ENCODE results near the gene RPA3. TPM values are rescaled to one million over a fixed set of nuclear protein-coding genes. Genes with fewer than 3 reads are reported as not detected.

Gene RPA3
- total RNA-seq, 4 donors from 2014 or later = 5.3 to 19.2 (median 18.6) TPM

- intact Hi-C loops (cut with DNase I; ENCODE audit: low total_unique reads) = no loop called here
- Histone ChIP-seq H3K27ac (no peak overlapping the region), H3K27me3 (no peaks in the 10 kb centered on the region), H3K4me3 (no peak overlapping the region), H3K36me3 (no peaks in the 10 kb centered on the region), H3K4me1 (no peaks in the 10 kb centered on the region), H3K9me3 (no peaks in the 10 kb centered on the region)
- TF ChIP-seq CTCF (IDR thresholded peaks at IDR 0.05) = no peak
- no peak for TF ChIP-seq POLR2A (IDR thresholded peaks at IDR 0.05)
- no peak for DNase-seq
Observed at GRCh38 chr7:7739204-7740036, 21.0 kb upstream of the RPA3 start.

GRCh38 chr7:7738622-7739021, 20.2 kb upstream of the RPA3 start:
- intact Hi-C loops (cut with DNase I; ENCODE audit: low total_unique reads) = no loop called here
- Histone ChIP-seq H3K36me3 (no peaks in the 10 kb centered on the region), H3K9me3 (no peaks in the 10 kb centered on the region), H3K4me3 (no peak overlapping the region), H3K4me1 (no peaks in the 10 kb centered on the region), H3K27me3 (no peaks in the 10 kb centered on the region), H3K27ac (no peak overlapping the region)
- TF ChIP-seq POLR2A (IDR thresholded peaks at IDR 0.05) = no peak
- no peak for TF ChIP-seq CTCF (IDR thresholded peaks at IDR 0.05)
- no peak for DNase-seq

- H3K27ac ChIP-seq = no peak overlapping the region
Observed at GRCh38 chr7:7738177-7738576, 19.8 kb upstream of the RPA3 start.

GRCh38 chr7:7737674-7738073, 19.3 kb upstream of the RPA3 start:
- intact Hi-C loops (cut with DNase I; ENCODE audit: low total_unique reads) = no loop called here
- DNase-seq = no peak
- H3K27ac ChIP-seq = no peak overlapping the region

More at GRCh38 chr7:7738177-7738576, 19.8 kb upstream of the RPA3 start:
- Histone ChIP-seq H3K27me3 (no peaks in the 10 kb centered on the region), H3K9me3 (no peaks in the 10 kb centered on the region), H3K4me3 (no peak overlapping the region), H3K36me3 (no peaks in the 10 kb centered on the region), H3K4me1 (no peaks in the 10 kb centered on the region)
- DNase-seq = no peak
- intact Hi-C loops (cut with DNase I; ENCODE audit: low total_unique reads) = no loop called here
- TF ChIP-seq CTCF (IDR thresholded peaks at IDR 0.05) (no peak), POLR2A (IDR thresholded peaks at IDR 0.05) (no peak)

More at GRCh38 chr7:7737674-7738073, 19.3 kb upstream of the RPA3 start:
- no peaks in the 10 kb centered on the region for H3K27me3 ChIP-seq
- H3K4me3 ChIP-seq = no peak overlapping the region
- H3K36me3 ChIP-seq = no peaks in the 10 kb centered on the region
- H3K4me1 ChIP-seq = no peaks in the 10 kb centered on the region
- TF ChIP-seq CTCF (IDR thresholded peaks at IDR 0.05) (no peak), POLR2A (IDR thresholded peaks at IDR 0.05) (no peak)
- no peaks in the 10 kb centered on the region for H3K9me3 ChIP-seq

Data from uterus (tissue), 4 donors.